Ishikawa (cell line): Measurements from ENCODE around the gene CLTA.

Experiments used
- CEBPB ChIP-seq: IDR thresholded peaks from 2 replicates; pipeline ENCODE4 v1.6.1; 2012
- CREB1 ChIP-seq: IDR thresholded peaks from 2 replicates; pipeline ENCODE4 v1.6.1; 2012; ENCODE audit warnings: low read depth
- EGR1 ChIP-seq: IDR thresholded peaks from 2 replicates; pipeline ENCODE4 v1.6.1; 2012
- EP300 ChIP-seq: IDR thresholded peaks from 2 replicates; pipeline ENCODE4 v1.6.1; 2012; ENCODE audit warnings: borderline replicate concordance
- FOXM1 ChIP-seq: IDR thresholded peaks from 2 replicates; pipeline ENCODE4 v1.6.1; 2012; ENCODE audit warnings: low read depth, borderline replicate concordance
- NFIC ChIP-seq: IDR thresholded peaks from 2 replicates; pipeline ENCODE4 v1.6.1; 2012
- RAD21 ChIP-seq: IDR thresholded peaks from 2 replicates; pipeline ENCODE4 v1.6.1; 2012; ENCODE audit warnings: low read depth
- TAF1 ChIP-seq: IDR thresholded peaks from 2 replicates; pipeline ENCODE4 v1.6.1; 2012; ENCODE audit warnings: low read depth, mild to moderate bottlenecking
- TCF12 ChIP-seq: IDR thresholded peaks from 2 replicates; pipeline ENCODE4 v1.6.1; 2012; ENCODE audit warnings: low read depth
- YY1 ChIP-seq: IDR thresholded peaks from 2 replicates; pipeline ENCODE4 v1.6.1; 2012; ENCODE audit warnings: low read depth
- TF ChIP-seq, protein P1 (sequence below): IDR thresholded peaks from 2 replicates; pipeline ENCODE4 v1.6.1; 2012
- TF ChIP-seq, protein P2 (sequence below): IDR thresholded peaks from 2 replicates; pipeline ENCODE4 v1.6.1; 2012; ENCODE audit warnings: low read depth, mild to moderate bottlenecking
- TF ChIP-seq, protein P3 (sequence below): IDR thresholded peaks from 2 replicates; pipeline ENCODE4 v1.6.1; 2012

DNA sequence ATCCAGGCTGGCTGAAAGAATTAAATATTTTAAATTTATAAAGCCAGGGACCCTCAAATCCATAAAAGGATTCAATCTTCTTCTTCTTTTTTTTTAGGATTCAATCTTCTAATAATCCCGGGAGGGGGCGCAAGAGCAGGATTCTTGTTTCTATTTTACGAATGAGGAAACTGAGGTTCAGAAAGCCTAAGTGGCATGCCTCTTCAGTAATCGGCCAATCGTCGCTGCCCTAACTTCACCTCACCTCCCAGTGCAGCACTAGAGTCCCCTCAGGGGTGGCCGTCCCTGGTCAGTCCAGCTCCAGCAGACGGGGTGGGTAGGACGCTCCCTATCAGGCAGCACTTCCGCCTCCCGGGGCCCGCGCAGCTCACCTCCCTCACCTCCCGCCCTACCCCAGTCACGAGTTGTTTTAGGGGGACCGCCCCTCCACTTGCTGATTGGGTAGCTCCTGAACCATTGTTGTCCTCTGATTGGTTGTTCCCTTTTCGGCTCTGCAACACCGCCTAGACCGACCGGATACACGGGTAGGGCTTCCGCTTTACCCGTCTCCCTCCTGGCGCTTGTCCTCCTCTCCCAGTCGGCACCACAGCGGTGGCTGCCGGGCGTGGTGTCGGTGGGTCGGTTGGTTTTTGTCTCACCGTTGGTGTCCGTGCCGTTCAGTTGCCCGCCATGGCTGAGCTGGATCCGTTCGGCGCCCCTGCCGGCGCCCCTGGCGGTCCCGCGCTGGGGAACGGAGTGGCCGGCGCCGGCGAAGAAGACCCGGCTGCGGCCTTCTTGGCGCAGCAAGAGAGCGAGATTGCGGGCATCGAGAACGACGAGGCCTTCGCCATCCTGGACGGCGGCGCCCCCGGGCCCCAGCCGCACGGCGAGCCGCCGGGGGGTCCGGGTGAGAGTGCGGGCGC lies at the start of gene CLTA:
- TF ChIP-seq TAF1: peak; percentile 95
- TF ChIP-seq RAD21: no peak
- peak; percentile 36; the same call in 1 of the 2 replicates for TF ChIP-seq EP300
- TF ChIP-seq YY1: no peak
- TF ChIP-seq CREB1: no peak
- TF ChIP-seq, protein P1, sequence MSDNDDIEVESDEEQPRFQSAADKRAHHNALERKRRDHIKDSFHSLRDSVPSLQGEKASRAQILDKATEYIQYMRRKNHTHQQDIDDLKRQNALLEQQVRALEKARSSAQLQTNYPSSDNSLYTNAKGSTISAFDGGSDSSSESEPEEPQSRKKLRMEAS: peak; percentile 75; the same call in 1 of the 2 replicates
- TF ChIP-seq EGR1: no peak
- TF ChIP-seq CEBPB: no peak
- TF ChIP-seq TCF12: peak; percentile 64
- TF ChIP-seq FOXM1: peak; percentile 64; the same call in 1 of the 2 replicates
- TF ChIP-seq, protein P2, sequence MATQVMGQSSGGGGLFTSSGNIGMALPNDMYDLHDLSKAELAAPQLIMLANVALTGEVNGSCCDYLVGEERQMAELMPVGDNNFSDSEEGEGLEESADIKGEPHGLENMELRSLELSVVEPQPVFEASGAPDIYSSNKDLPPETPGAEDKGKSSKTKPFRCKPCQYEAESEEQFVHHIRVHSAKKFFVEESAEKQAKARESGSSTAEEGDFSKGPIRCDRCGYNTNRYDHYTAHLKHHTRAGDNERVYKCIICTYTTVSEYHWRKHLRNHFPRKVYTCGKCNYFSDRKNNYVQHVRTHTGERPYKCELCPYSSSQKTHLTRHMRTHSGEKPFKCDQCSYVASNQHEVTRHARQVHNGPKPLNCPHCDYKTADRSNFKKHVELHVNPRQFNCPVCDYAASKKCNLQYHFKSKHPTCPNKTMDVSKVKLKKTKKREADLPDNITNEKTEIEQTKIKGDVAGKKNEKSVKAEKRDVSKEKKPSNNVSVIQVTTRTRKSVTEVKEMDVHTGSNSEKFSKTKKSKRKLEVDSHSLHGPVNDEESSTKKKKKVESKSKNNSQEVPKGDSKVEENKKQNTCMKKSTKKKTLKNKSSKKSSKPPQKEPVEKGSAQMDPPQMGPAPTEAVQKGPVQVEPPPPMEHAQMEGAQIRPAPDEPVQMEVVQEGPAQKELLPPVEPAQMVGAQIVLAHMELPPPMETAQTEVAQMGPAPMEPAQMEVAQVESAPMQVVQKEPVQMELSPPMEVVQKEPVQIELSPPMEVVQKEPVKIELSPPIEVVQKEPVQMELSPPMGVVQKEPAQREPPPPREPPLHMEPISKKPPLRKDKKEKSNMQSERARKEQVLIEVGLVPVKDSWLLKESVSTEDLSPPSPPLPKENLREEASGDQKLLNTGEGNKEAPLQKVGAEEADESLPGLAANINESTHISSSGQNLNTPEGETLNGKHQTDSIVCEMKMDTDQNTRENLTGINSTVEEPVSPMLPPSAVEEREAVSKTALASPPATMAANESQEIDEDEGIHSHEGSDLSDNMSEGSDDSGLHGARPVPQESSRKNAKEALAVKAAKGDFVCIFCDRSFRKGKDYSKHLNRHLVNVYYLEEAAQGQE: no peak
- TF ChIP-seq NFIC: peak; percentile 46; the same call in 1 of the 2 replicates
- TF ChIP-seq, protein P3, sequence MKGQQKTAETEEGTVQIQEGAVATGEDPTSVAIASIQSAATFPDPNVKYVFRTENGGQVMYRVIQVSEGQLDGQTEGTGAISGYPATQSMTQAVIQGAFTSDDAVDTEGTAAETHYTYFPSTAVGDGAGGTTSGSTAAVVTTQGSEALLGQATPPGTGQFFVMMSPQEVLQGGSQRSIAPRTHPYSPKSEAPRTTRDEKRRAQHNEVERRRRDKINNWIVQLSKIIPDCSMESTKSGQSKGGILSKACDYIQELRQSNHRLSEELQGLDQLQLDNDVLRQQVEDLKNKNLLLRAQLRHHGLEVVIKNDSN: peak; percentile 87
